GM19467 (cell line): ENCODE data around the gene SYCP2.
A peak's percentile ranks its signal among the peaks of the same experiment; 100 is the strongest.
"Not testable (repeated sequence)": the region's sequence is repeated elsewhere in the genome, so short reads cannot be mapped to it uniquely, and the experiment has no call there.

Experiments
- ATAC-seq: cut with Tn5 transposase; IDR thresholded peaks from one replicate; pipeline ENCODE4 v1.9.1; 2021; ENCODE audit warnings: mild to moderate bottlenecking, moderate library complexity; ENCODE audit not compliant: unreplicated experiment

The SYCP2 gene, protein sequence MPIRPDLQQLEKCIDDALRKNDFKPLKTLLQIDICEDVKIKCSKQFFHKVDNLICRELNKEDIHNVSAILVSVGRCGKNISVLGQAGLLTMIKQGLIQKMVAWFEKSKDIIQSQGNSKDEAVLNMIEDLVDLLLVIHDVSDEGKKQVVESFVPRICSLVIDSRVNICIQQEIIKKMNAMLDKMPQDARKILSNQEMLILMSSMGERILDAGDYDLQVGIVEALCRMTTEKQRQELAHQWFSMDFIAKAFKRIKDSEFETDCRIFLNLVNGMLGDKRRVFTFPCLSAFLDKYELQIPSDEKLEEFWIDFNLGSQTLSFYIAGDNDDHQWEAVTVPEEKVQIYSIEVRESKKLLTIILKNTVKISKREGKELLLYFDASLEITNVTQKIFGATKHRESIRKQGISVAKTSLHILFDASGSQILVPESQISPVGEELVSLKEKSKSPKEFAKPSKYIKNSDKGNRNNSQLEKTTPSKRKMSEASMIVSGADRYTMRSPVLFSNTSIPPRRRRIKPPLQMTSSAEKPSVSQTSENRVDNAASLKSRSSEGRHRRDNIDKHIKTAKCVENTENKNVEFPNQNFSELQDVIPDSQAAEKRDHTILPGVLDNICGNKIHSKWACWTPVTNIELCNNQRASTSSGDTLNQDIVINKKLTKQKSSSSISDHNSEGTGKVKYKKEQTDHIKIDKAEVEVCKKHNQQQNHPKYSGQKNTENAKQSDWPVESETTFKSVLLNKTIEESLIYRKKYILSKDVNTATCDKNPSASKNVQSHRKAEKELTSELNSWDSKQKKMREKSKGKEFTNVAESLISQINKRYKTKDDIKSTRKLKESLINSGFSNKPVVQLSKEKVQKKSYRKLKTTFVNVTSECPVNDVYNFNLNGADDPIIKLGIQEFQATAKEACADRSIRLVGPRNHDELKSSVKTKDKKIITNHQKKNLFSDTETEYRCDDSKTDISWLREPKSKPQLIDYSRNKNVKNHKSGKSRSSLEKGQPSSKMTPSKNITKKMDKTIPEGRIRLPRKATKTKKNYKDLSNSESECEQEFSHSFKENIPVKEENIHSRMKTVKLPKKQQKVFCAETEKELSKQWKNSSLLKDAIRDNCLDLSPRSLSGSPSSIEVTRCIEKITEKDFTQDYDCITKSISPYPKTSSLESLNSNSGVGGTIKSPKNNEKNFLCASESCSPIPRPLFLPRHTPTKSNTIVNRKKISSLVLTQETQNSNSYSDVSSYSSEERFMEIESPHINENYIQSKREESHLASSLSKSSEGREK (N-terminal part only)

DNA sequence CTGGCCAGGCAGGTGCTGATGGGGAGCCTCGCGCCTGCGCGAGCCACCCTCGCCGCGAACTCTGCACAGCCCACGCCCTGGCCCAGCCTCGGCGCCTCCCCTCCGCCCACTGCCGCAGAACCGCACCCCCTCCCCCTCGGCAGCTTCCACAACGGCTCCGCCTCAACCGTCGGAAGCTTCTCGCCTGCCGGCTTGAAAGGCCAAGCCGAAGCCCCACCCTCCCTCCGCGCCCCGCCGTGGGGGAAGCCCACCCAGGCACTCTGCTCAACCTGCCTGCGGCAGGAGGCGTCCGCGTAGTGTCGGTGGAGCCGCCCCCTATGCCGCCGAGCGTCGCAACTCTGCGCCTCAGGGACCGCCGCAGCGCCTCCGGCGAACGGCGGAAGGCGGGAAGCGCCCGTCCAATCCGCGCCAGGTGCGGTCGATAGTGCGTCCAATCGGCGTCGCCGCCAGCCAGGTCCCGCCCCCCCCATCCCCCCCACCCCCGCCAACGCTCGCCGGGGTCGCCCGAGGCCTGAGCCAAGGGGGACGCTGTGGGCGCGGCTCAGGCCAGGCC lies at the start of gene SYCP2:
TSS of gene SYCP2 (minus strand) at position 342 of the 553 bp plus-strand sequence. CDS start 11,224 bp downstream, outside the sequence.
- no peak for ATAC-seq

DNA sequence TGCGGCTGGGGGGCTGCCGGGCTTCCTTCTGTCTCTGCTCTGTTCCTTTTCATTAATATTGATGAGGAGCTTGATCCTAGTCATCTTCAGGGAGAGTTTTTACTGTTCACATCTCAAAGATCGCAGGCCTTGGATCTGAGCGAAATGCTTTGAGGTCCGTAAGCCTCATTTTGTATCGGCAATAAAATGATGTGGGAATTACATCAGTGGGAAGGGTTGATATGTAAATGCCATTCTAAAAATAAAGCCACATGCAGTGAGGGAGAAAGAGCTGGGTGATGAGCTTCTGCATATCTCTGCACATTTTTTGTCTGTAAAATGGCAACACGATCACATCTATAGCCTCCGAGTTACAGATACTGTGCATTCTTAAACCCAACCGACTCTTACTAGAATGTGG lies 49.6 kb upstream of the SYCP2 start:
- ATAC-seq: no peak

DNA sequence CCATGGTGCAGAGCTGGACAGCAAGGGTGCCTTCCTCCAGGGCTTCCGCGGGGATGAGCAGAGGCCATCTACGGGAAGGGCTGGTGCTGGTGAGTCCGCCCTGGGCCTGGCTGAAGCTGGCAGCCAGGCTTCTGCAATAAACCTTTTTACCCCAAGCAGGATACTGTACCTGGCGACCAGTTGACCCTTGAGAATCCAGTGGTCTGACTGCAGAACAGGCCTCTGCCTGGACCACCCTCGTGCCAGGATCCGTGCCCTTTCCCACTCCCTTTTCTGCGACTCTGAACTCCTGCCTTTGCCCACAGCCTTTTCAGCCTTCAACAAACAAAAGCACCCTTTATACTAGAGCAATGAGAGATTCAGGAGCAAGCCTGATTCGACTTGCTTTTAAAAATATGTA lies 43.6 kb upstream of the SYCP2 start:
- ATAC-seq: no peak

DNA sequence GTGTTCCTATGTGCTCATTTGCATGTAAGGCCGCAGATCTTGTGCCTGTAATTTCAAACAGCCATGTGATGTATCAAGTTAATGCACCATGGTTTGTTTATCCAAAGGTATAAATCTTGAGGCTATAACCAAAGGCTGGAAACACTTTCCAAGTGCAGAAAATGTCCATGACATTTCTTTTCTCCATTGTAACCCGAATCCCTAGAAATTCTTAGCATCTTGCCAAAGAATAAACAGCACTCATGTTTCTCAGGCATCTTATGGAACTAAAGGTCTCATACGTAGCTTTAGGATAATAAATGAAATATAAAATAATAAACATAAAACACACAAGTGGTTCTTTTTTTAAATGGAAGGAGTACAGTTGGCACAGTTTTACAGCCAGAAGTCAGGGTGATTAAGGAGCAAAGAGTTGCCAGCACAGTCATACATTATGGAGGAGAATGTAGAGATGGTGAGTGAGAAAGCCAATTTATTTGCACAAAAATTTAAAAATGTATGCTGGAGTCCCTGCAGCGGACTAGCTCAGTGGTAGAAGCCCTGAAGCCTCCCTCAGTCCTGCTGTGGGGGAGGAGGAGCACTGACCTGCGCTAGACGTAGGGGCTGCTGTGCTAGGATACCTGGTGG lies 42.8 kb upstream of the SYCP2 start:
- ATAC-seq: no peak

DNA sequence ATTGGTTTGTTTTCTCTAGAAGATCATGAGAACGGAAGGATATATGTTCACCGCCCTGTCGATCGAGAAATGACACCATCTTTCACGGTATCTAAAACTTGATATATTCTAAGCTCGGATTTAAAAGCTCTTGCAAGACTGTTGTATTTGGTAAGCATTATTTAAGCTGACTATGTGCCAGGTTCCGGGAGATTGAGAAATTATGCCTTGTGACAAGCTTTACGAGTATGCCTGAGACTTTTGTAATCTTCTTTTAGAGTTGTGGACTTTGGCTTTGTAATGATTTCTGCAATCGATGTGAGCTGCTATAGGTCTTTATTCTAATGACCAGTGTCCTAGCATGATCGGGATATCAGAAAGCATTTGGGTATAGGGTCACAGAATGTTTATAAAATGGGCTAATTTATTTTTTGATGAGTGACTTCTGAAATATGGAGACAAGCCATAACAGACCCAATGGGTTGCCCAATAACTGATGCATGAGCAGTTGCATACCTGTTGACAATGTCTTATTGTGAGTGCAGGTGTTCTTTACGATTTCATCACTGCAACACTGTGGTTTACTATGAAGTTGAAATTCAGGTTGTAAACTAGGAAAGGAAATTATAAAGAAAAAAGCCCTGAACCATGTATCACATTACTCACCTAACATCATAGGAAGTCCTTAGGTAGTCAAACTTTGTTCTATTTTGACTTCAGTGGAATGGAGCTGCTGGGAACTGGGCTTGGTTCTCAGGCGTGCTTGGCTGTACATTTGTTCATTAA lies 38.8 kb upstream of the SYCP2 start:
- no peak for ATAC-seq

DNA sequence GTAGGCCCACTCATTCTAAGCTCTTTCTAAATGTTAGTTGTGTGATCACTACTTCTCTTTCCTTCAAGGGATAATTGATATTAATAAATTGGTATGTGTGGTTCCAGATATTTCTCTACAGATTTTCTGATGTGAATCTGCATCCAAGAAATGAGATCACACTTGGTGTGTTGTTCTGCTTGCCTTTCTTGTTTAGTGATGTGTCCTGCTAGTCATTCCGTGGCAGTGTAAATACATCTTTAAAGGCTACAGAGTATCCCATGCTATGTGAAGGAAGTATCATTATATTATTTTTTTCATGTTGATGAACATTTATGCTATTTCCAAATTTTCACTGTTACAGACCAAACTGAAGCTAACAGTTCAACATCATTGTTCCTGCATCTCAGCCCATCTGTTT lies 38.0 kb upstream of the SYCP2 start:
- no peak for ATAC-seq

DNA sequence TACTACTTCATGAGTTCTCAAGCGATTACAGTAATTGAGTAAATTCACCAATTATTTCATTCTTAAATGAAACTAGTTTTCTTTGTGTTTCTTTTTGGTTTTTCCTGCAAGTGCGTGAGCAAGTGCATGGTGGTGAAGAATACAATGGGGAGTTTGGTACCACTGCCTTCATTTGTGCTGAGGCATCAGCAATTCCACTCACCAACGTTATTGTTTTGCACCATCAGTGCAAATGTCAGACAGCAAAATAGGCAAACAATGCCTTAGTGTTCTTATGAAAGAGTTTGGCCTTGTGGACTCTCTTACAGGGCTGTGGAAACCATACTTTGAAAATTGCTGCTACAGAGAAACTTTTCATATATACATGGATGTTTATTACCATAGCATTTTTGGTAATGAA lies 33.0 kb upstream of the SYCP2 start:
- ATAC-seq: no peak

DNA sequence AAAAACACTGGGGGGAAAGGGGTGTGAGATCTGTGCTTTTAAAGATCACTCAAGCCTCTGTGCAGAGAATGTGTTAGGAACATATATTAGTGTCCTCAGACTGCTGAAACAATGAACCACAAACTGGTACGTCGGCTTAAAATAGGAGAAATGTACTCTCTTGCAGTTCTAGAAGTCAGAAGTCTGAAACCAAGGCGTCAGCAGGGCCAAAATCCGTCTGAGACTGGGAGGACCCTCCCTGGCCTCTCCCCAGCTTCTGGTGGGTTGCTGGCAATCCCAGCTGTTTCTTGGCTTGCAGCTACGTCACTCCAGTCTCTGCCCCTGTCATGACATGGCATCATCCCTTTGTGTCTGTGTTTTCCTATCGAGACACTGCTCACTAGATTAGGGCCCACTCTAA lies 28.7 kb upstream of the SYCP2 start:
- no peak for ATAC-seq

DNA sequence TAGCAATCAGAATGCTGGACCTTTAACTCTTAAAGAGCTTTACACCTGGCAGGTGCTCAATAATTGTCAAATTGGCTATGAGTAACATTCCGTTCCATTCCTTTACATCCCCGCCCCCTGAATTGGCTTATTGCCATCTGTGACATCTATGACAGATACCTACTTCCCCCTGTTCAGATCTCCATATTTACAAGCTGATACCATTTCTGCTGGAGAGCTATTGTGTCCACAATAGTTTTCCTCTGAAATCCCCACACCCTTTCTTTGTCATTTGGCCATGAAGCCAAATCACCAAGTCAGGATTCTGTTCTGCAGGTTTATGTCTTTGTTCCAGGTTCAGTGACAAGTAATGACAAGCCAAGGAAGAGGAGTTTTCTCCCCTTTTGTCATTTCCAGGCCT lies 28.0 kb upstream of the SYCP2 start:
- ATAC-seq: no peak

DNA sequence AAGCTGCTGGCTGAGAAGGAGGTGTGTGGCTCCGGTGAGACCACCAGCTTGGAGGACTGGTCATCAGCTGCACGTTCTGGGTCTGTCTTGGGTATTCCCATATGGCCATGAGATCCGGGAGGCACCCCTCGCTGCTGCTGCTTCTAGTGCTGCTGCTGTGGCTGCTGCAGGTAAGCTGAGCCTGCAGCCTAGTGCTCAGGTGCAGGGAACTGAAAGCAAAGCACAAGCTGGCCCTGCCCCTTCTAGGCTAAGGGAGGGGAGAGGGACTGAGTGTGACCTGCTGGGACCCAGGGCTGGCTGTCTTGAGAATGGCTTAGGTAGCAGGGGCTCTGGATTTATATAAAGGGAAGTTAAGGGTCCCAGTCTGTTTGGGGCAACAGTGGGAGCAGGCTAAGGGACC lies 25.2 kb upstream of the SYCP2 start:
- ATAC-seq: no peak

DNA sequence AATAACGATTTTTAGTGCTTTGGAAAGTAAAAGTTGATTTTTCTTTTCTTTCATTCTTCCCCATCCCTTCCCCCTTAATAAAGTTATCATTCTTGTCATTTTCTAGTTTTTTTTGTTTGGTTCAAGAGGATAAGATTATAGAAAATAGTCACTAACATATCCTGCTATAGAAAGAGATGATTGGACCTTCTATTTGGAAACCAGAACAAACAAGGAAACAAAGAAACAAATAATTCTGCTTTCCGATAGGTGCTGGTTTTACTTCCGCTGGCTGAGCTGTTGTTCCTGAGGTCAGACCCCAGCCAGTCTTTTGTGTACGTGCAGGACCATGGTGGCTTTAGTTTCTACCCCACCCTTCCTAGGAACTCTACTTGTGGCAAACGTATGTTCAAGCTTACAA lies 24.7 kb upstream of the SYCP2 start, which contains the start of gene CDH26:
TSS of gene CDH26 (plus strand) at position 301 of the 400 bp plus-strand sequence. CDS start 304 bp downstream, outside the sequence.
- no peak for ATAC-seq

DNA sequence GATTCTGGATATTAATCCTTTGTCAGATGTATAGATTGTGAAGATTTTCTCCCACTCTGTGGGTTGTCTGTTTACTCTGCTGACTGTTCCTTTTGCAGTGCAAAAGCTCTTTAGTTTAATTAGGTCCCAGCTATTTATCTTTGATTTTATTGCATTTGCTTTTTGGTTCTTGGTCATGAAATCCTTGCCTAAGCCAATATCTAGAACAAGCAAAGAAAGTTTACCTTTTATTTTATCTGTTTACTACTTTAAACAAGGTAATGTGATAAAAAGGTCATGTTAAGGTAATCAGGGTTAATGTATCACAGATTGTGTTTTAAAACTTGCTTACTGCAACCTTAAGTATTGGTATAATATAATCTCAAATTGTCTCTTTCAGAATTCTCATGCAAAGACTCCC lies 24.1 kb upstream of the SYCP2 start:
- not testable (repeated sequence) for ATAC-seq

DNA sequence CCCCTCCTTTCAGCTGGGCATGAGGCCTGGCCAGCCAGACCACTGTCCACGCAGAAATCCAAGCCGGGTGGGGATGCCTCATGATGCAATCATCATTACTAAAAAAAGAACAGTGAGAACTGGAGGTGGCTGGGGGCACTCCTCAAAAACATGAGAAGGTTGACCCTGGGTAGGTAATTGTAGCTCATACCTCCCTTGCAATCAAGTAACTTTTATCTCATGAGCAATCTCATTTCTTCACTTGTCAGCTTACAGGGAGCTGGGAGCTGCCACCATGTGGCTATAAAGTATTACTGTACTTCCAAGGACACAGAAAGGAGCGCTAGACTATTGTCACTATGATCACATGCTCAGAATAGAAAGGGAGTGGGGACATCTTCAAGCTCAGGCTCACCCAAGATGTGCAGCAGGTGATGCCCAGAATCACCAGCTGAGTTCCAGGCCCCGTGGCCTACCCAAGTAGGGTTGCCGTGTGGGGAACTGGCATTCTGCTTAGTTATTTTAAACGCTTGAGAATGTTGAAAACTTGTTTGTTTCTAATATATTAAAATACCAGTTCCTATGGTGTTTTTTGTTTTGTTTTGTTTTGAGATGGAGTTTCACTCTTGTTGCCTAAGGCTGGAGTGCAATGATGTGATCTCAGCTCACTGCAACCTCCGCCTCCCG lies 21.8 kb upstream of the SYCP2 start:
- ATAC-seq: no peak

DNA sequence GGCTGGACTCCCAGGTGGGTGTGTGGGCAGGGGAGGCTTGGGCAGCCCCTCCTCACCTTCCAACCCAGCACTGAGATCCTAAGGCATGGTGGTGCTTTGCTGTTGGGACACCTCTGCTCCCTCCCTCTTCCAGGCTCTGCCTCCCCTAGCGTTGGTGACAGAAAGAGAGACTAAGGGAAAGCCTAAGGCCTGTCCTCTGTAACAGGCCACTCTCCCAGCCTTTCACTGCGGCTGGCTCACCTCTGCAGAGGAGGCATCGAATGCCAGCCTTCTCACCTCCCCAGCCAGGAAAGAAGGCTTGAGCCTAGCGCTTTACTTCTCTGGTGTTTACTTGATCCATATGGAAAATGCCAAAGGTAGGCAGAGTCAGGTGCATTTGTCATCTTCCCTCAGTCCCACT lies 21.3 kb upstream of the SYCP2 start:
- no peak for ATAC-seq

DNA sequence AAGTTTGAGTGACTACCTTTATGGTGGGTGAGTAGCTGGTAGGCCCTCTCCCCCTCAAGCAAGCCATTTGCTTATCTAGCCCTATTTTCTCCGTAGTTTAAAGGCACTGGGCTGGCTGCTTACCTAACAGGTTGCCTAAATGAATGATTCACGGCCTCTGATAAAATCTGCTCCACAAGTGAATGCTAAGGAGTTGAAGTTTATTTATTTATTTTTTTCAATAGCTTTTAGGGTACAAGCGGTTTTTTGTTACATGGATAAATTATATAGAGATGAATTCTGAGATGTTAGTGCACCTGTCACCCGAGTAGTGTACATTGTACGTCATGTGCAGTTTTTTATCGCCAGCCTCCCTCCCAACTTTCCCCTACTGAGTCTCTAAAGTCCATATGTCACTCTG lies 16.5 kb upstream of the SYCP2 start:
- ATAC-seq: no peak

DNA sequence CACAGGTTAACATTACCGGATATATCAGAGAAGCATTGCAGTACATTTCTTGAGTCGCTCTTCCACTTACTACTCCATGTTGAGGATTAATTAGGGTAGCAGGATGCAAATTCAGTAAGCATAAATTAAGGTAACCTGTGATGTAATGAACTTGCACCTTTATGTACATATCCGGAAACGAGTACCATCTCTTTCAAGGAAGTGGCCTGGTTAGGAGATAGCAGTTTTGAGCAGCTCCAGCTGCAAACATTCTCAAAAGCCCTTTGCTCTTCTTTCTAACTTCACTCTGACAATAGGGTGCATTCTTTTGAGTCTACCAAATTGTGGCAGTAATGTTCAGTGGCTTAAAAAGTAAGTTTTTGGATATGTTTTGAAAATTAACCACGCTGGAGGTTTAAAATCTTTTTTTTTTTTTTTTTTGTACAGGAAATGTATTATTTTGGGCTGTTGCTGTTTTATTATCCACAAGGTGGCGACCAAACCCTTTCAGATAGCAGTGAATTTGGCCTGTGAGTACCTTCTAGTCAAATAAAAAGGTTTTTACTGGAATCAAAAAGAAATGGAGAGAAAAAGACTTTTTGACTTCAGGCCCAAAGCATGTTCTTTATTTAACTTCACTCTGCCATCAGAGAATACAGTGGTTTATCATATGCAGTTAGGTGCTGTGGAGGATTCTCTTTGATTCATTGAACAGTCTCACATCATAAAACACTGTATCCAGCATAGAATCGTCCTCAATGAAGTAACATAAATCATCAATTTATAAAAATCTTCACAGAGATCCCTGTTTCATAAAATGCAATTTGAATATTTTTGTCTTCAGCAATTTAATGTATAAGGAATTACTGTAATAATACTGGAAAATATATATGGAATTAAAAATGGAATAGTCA lies 15.6 kb upstream of the SYCP2 start:
- ATAC-seq: peak; percentile 67

DNA sequence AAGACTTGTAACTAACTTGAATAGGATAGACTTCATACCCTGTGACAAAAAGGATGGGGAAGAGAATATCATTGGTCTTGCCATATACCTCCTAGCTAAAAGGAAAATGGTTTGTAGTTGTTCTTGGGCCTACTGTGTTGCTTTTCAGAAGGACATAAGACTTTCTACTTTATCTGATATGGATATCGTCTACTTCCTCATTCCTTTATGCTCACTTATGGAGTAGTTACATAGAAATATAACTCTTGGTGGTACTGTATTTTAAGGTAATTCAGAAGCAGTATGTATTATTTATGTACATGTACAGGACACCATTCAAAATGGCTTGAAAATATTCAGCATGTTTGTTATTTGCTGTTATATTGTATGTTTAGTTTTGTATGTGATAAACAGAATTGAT lies 14.8 kb upstream of the SYCP2 start:
- no peak for ATAC-seq

DNA sequence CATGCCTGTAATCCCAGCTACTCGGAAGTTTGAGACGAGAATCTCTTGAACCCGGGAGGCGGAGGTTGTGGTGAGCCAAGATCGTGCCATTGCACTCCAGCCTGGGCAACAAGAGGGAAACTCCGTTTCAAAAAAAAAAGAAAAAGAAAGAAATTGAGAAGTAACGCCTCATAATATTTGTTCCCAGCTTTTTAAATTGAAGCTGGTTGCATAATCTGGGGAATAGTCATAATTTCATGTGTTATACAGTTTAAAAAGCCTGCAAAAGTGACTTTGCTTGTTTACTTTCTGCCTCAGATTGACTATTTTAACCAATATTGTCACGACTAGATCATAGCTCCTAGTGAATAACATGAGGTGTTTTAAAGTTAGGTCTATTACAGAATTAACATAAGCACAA lies 13.9 kb upstream of the SYCP2 start:
- ATAC-seq: no peak
